Mesothelial cell of epicardium (in vitro differentiated cells): ENCODE results near the gene NMB. TPM values are rescaled to one million over a fixed set of nuclear protein-coding genes. Genes with fewer than 3 reads are reported as not detected.

Experiments
- DNase-seq, 2 experiments: peaks; one replicate each; pipeline ENCODE4 v3.0.0; 2021; ENCODE audit warnings: low spot score in 2 of 2; ENCODE audit not compliant: unreplicated experiment in 2 of 2
- H3K27ac Mint-ChIP-seq: 2 replicates; pipeline ENCODE4 v1.8.0; 2021; ENCODE audit warnings: mixed read lengths
- H3K27me3 Mint-ChIP-seq: 2 replicates; pipeline ENCODE4 v1.8.0; 2021; ENCODE audit warnings: low read depth, mixed read lengths
- H3K36me3 Mint-ChIP-seq: 2 replicates; pipeline ENCODE4 v1.8.0; 2021; ENCODE audit warnings: mixed read lengths
- H3K4me1 Mint-ChIP-seq: 2 replicates; pipeline ENCODE4 v1.8.0; 2021; ENCODE audit warnings: mixed read lengths
- H3K4me3 Mint-ChIP-seq: 2 replicates; pipeline ENCODE4 v1.8.0; 2021; ENCODE audit warnings: mild to moderate bottlenecking, moderate library complexity, mixed read lengths
- H3K9me3 Mint-ChIP-seq: 2 replicates; pipeline ENCODE4 v1.8.0; 2021; ENCODE audit warnings: mixed read lengths
- total RNA-seq: library from RNA; stranded (reverse); gene quantifications from 3 replicates; pipeline ENCODE4 v1.2.1, GENCODE V29; 2021
- TF ChIP-seq, protein P1 (sequence below): fragments of 200-600 bp; sonication (generic); IDR thresholded peaks from one replicate; pipeline ENCODE4 v1.5.0; 2021; ENCODE audit warnings: antibody characterized with exemption; ENCODE audit not compliant: unreplicated experiment

NMB gene
- total RNA-seq, 1 donor from 2014 or later = 7.6 TPM

DNA sequence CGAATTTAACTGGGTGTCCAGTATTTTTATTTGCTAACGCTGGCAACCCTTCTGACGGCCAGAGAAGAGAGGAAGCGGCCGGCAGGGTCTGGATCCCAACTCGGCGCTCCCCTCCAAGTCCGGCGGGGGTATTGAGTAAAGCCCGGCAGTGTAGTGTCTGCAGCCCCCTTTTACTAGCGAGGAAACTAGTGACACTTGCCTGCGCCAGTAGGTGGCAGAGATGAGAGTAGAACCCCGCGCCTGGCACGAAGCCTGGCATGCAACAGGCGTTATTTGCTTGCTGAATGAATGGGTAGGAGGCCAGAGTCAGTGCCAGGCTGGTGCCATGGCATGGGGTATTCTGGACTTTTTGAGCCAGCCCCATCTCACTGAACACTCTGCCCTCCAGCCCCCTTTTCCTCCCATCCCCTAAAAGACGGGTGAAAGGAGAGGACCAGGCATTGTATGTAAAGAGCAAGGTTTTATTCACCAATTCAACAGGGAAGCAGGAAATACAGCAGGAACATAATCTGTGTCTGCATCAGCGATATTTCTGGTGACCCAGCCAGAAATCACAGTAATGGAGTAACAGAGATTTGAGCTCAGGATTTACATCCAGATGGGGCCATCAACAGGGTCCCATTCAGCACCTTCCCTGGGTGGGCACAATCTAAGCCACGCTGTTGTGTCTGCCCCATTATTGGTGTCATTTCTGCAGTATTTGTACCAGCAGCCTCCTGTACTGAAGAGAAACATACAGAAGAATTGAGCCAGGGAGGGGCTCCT is 3.1 kb downstream of the NMB start:
- peaks cover 5% of the 10 kb centered on the region for H3K27me3 Mint-ChIP-seq
- H3K4me3 Mint-ChIP-seq = peak overlapping the region; percentile 97
- H3K27ac Mint-ChIP-seq = peak overlapping the region; percentile 99
- H3K4me1 Mint-ChIP-seq = peaks cover 35% of the 10 kb centered on the region
- TF ChIP-seq, protein P1, sequence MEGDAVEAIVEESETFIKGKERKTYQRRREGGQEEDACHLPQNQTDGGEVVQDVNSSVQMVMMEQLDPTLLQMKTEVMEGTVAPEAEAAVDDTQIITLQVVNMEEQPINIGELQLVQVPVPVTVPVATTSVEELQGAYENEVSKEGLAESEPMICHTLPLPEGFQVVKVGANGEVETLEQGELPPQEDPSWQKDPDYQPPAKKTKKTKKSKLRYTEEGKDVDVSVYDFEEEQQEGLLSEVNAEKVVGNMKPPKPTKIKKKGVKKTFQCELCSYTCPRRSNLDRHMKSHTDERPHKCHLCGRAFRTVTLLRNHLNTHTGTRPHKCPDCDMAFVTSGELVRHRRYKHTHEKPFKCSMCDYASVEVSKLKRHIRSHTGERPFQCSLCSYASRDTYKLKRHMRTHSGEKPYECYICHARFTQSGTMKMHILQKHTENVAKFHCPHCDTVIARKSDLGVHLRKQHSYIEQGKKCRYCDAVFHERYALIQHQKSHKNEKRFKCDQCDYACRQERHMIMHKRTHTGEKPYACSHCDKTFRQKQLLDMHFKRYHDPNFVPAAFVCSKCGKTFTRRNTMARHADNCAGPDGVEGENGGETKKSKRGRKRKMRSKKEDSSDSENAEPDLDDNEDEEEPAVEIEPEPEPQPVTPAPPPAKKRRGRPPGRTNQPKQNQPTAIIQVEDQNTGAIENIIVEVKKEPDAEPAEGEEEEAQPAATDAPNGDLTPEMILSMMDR = peak; percentile 45
- peak; percentile 36 to 75 for DNase-seq
- H3K36me3 Mint-ChIP-seq = peaks cover 9% of the 10 kb centered on the region
- H3K9me3 Mint-ChIP-seq = no peaks in the 10 kb centered on the region

DNA sequence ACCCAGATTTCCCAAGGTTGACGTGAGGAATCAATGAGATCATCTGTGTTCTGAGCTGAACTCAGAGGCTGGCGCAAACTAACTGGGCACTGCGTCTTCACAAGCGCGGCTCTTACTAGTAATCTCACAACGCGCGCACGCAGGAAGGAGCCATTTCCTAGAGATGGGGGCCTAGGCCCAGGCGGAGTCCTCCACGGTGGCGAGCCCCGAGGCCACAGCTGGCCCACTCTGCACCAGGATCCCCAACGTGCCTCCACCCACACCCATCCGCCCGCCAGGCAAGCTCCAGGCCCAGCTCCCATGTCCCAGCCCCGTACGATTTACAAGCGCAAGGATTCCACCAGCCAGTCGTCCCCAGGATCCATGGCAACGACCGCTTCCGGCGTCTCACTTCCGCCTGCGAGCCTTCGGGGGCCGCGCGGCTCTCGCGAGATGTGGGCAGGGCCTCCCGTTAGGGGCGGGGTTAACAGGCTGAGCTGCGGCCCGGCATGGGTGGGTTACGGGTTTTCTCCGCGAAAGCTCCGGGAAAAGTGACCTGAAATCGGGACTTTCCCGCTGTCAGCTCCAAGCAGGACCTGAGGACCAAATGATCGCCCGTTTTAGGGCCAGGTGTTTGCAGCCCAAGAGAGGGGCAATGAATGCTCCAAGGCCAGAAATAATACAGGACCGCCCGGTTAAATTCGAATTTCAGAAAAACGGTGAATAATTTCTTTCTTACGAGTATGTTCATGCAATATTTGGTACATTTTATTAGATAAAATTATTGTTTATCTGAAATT is 3.9 kb downstream of the NMB start, which contains the start of gene WDR73:
Gene WDR73 (minus strand): TSS at position 374 of the 779 bp plus-strand sequence. CDS start 9 bp downstream, at position 365.
- Mint-ChIP-seq H3K4me1 (peaks cover 32% of the 10 kb centered on the region), H3K27ac (peak within 1 kb of the TSS; percentile 99), H3K36me3 (peaks cover 10% of the 10 kb centered on the region), H3K9me3 (no peaks in the 10 kb centered on the region), H3K27me3 (peaks cover 5% of the 10 kb centered on the region), H3K4me3 (peak within 1 kb of the TSS; percentile 97)
- TF ChIP-seq, protein P1 = no peak
- DNase-seq = peak; percentile 97 to 98

DNA sequence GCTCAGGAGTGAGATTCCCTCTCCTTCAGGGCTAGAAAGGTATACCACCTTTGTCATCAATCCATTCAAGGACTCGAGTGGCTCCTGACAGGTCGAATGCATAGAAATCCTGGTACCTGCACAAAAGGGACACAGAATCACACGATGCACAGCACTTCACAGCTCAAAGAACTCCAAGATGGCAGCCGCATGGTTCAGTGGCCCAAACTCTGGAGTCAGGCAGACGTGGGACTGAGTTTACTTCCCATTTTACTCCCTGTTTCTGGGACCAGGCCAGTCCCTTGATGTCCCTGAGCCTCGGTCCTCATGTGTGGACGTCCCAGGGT is 4.5 kb downstream of the NMB start:
- peaks cover 5% of the 10 kb centered on the region for H3K27me3 Mint-ChIP-seq
- H3K27ac Mint-ChIP-seq = peak overlapping the region; percentile 99
- H3K36me3 Mint-ChIP-seq = peaks cover 13% of the 10 kb centered on the region
- H3K9me3 Mint-ChIP-seq = no peaks in the 10 kb centered on the region
- DNase-seq = no peak
- TF ChIP-seq, protein P1 = no peak
- peak overlapping the region; percentile 97 for H3K4me3 Mint-ChIP-seq
- peaks cover 32% of the 10 kb centered on the region for H3K4me1 Mint-ChIP-seq

DNA sequence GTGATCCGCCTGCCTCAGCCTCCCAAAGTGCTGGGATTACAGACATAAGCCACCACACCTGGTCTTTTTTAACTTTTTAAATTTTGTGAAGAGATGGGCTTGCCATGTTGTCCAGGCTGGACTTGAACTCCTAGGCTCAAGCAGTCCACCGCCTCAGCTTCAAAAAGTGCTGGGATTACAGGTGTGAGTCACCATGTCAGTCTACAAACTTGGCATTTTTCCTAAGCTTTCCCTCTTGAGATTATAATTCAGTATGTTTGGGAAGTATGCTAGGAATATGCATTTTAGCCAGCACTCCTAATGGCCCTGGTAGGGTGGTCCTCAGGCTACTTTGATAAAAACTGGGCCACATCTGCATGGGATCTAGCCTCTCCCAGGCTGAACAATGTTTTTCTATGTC is 8.3 kb downstream of the NMB start:
- peaks cover 21% of the 10 kb centered on the region for H3K4me1 Mint-ChIP-seq
- TF ChIP-seq, protein P1 = no peak
- H3K4me3 Mint-ChIP-seq = no peak overlapping the region
- DNase-seq = no peak
- no peaks in the 10 kb centered on the region for H3K9me3 Mint-ChIP-seq
- H3K36me3 Mint-ChIP-seq = peaks cover 29% of the 10 kb centered on the region
- H3K27me3 Mint-ChIP-seq = no peaks in the 10 kb centered on the region
- H3K27ac Mint-ChIP-seq = no peak overlapping the region

DNA sequence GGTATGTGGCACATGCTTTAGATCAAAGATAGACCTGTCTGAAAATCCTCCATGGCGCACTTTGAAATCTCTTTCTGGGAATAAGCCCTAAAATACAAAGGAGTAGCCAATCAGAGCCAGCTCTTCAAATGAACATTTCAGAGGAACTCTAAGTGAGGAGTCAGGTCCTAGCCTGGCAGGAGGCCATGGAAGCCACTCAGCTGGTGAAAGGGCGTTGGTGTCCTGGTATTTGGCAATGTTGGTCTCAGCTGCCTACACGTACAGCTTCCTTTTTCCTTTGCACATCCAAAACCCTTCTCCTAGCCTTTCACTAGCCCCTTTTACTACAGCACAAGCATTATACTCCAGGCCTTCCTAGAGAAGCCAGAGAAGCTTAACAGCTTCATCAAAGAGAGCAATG is 9.5 kb downstream of the NMB start:
- TF ChIP-seq, protein P1 = no peak
- DNase-seq = no peak
- Mint-ChIP-seq H3K27me3 (no peaks in the 10 kb centered on the region), H3K27ac (no peak overlapping the region), H3K9me3 (no peaks in the 10 kb centered on the region), H3K4me3 (no peak overlapping the region), H3K4me1 (peaks cover 15% of the 10 kb centered on the region), H3K36me3 (peaks cover 29% of the 10 kb centered on the region)
